Endothelial cell (in vitro differentiated cells): ENCODE data around the gene CABLES1. TPM values are rescaled to one million over a fixed set of nuclear protein-coding genes. Genes with fewer than 3 reads are reported as not detected.

Experiments
- DNase-seq: peaks from one replicate; pipeline ENCODE4 v3.0.0; 2021; ENCODE audit warnings: low spot score
- H3K27ac Mint-ChIP-seq: one replicate; pipeline ENCODE4 v1.8.0; 2021; ENCODE audit warnings: mixed read lengths, inconsistent platforms; ENCODE audit not compliant: unreplicated experiment
- H3K27me3 Mint-ChIP-seq: one replicate; pipeline ENCODE4 v1.8.0; 2021; ENCODE audit warnings: mild to moderate bottlenecking, moderate library complexity, mixed read lengths, inconsistent platforms; ENCODE audit not compliant: unreplicated experiment
- H3K36me3 Mint-ChIP-seq: one replicate; pipeline ENCODE4 v1.8.0; 2021; ENCODE audit warnings: mild to moderate bottlenecking, low read depth, mixed read lengths, inconsistent platforms; ENCODE audit not compliant: unreplicated experiment
- H3K4me1 Mint-ChIP-seq: one replicate; pipeline ENCODE4 v1.8.0; 2021; ENCODE audit warnings: mild to moderate bottlenecking, mixed read lengths, inconsistent platforms; ENCODE audit not compliant: unreplicated experiment
- H3K4me3 Mint-ChIP-seq: one replicate; pipeline ENCODE4 v1.8.0; 2021; ENCODE audit warnings: mild to moderate bottlenecking, mixed read lengths, inconsistent platforms; ENCODE audit not compliant: unreplicated experiment
- H3K9me3 Mint-ChIP-seq: one replicate; pipeline ENCODE4 v1.8.0; 2021; ENCODE audit warnings: mixed read lengths, inconsistent platforms; ENCODE audit not compliant: unreplicated experiment
- total RNA-seq: library from RNA; stranded (reverse); fragmentation: NEBNext Ultra II Directional; extraction: Animal tissue kit (Norgen Biotek cat#: 25700); gene quantifications from one replicate; pipeline ENCODE4 v1.2.1, GENCODE V29; 2021; ENCODE audit not compliant: unreplicated experiment
- TF ChIP-seq, protein P1 (sequence below): fragments of 200-600 bp; sonication (generic); IDR thresholded peaks from one replicate; pipeline ENCODE4 v1.5.0; 2021; ENCODE audit warnings: antibody characterized with exemption; ENCODE audit not compliant: unreplicated experiment

Gene CABLES1
- total RNA-seq, 1 donor from 2014 or later = 24.9 TPM

DNA sequence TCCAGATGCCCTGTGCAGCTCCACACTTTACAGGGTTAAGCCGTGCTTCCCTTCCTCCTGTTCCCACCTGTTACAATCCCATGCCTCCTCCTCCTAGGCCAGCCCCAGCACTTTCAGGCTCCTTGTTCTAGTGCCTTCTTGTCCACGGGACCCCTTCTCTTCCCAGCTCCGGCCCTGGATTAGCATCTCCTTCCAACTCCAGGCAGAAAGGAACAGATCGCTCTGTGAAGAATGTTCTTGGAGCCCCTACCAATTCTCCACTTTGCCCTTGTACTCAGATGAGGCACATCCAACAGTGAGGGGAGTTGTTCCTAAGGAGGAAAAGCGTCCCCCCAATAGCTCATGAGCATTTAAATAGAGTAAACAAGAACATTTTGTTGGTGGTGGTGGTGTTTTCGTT is 72.7 kb downstream of the CABLES1 start:
- peaks cover 2% of the 10 kb centered on the region for H3K4me1 Mint-ChIP-seq

DNA sequence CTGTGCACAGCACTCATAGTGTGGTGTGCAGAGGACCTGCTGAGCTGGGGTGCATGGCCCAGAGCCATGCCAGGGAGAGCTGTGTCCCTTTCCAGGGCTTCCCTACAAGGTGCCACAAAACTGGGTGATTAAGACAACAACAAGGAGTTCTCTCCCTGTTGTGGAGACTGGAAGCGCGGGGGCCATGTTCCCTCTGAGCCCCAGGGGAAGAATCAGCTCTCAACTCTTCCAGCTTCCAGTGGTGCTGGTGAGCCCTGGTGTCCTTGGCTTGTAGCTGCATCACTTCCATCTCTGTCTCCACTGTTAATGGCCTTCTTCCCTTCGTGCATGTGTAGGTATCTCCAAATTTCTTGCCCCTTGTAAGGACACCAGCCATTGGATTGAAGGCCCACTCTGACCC is 73.3 kb downstream of the CABLES1 start:
- H3K27ac Mint-ChIP-seq = no peak overlapping the region
- no peaks in the 10 kb centered on the region for H3K4me1 Mint-ChIP-seq
- peaks cover 3% of the 10 kb centered on the region for H3K27me3 Mint-ChIP-seq
- no peak overlapping the region for H3K4me3 Mint-ChIP-seq
- DNase-seq = no peak
- peaks cover 62% of the 10 kb centered on the region for H3K36me3 Mint-ChIP-seq
- TF ChIP-seq, protein P1, sequence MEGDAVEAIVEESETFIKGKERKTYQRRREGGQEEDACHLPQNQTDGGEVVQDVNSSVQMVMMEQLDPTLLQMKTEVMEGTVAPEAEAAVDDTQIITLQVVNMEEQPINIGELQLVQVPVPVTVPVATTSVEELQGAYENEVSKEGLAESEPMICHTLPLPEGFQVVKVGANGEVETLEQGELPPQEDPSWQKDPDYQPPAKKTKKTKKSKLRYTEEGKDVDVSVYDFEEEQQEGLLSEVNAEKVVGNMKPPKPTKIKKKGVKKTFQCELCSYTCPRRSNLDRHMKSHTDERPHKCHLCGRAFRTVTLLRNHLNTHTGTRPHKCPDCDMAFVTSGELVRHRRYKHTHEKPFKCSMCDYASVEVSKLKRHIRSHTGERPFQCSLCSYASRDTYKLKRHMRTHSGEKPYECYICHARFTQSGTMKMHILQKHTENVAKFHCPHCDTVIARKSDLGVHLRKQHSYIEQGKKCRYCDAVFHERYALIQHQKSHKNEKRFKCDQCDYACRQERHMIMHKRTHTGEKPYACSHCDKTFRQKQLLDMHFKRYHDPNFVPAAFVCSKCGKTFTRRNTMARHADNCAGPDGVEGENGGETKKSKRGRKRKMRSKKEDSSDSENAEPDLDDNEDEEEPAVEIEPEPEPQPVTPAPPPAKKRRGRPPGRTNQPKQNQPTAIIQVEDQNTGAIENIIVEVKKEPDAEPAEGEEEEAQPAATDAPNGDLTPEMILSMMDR = no peak
- H3K9me3 Mint-ChIP-seq = no peaks in the 10 kb centered on the region

More for the DNA sequence above, 72.7 kb downstream of the CABLES1 start:
- TF ChIP-seq, protein P1 = no peak
- Mint-ChIP-seq H3K27me3 (peaks cover 7% of the 10 kb centered on the region), H3K4me3 (no peak overlapping the region), H3K27ac (no peak overlapping the region), H3K36me3 (peaks cover 58% of the 10 kb centered on the region), H3K9me3 (no peaks in the 10 kb centered on the region)
- no peak for DNase-seq

- no peak overlapping the region for H3K27ac Mint-ChIP-seq
- peaks cover 66% of the 10 kb centered on the region for H3K36me3 Mint-ChIP-seq
- no peaks in the 10 kb centered on the region for H3K4me1 Mint-ChIP-seq
- H3K4me3 Mint-ChIP-seq = no peak overlapping the region
- TF ChIP-seq, protein P1 = no peak
- no peaks in the 10 kb centered on the region for H3K9me3 Mint-ChIP-seq
- no peak for DNase-seq
- H3K27me3 Mint-ChIP-seq = peaks cover 3% of the 10 kb centered on the region
Observed at GRCh38 chr18:23209031-23209430, 73.7 kb downstream of the CABLES1 start.

- Mint-ChIP-seq H3K27me3 (peaks cover 3% of the 10 kb centered on the region), H3K4me3 (no peak overlapping the region), H3K9me3 (no peaks in the 10 kb centered on the region), H3K4me1 (no peaks in the 10 kb centered on the region), H3K27ac (no peak overlapping the region), H3K36me3 (peaks cover 68% of the 10 kb centered on the region)
- TF ChIP-seq, protein P1 = no peak
- DNase-seq = no peak
Observed at GRCh38 chr18:23209796-23210195, 74.5 kb downstream of the CABLES1 start.

DNA sequence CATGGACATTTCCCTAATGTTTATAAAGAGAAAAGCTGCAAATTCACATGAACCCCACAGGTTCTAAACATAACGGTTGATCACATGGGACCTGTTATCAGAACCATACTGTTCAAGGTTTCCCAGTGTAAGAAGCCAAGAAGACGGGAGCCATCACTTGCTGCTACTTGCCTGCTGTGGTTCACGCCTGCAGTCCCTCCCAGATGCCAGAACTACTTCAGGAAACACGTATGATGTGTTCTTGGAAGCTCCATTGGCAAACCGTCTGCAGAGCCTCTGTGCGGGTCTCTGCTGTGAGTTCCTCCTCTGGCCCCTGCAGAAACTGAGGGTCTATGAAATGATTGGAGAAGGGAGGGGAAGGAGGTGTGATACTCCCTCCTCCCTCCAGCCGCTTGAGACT is 75.2 kb downstream of the CABLES1 start:
- Mint-ChIP-seq H3K27me3 (peaks cover 3% of the 10 kb centered on the region), H3K4me3 (no peak overlapping the region), H3K4me1 (no peaks in the 10 kb centered on the region), H3K9me3 (no peaks in the 10 kb centered on the region), H3K36me3 (peaks cover 71% of the 10 kb centered on the region), H3K27ac (no peak overlapping the region)
- TF ChIP-seq, protein P1 = no peak
- DNase-seq = no peak
